ENCODE results near the gene RBBP8.
"Not testable (repeated sequence)": the region's sequence is repeated elsewhere in the genome, so short reads cannot be mapped to it uniquely, and the experiment has no call there.

The RBBP8 gene

DNA sequence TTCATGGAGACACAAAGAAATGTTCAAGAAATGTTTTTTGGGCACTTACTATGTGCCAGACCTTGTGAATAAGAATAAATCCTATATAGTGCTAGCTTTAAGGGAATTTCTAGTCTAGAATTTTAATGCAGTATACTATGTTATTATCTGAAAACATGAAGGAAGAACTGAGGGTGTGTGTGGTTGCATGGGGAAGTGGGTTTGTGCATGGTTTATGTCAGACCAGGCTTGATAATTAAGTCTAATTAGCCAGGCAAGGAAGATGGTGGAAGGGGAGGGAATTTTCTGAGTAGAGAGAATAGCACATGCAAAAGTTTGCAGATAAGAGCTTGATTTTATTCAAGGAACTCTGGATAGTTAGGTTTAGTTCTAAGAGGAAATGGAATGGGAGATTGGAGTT lies 6.5 kb downstream of the RBBP8 start:
- Histone ChIP-seq H3K27ac (ENCODE audit: low read length) (no peak overlapping the region), H3K36me3 (ENCODE audit: control insufficient read depth in 2 of 2, insufficient read depth in 2 of 2, low read length in 2 of 2) (no peaks in the 10 kb centered on the region), H3K4me1 (ENCODE audit: control insufficient read depth, insufficient read depth, low read length) (no peaks in the 10 kb centered on the region), H3K27me3 (ENCODE audit: control insufficient read depth in 1 of 2, insufficient read depth in 2 of 2, low read length in 2 of 2) (no peaks in the 10 kb centered on the region), H3K9me3 (ENCODE audit: control insufficient read depth in 2 of 2, low read length in 2 of 2) (no peaks in the 10 kb centered on the region), H3K4me3 (ENCODE audit: low read length in 2 of 2) (no peak overlapping the region), H3K9ac (ENCODE audit: low read length in 2 of 2) (no peak overlapping the region)

DNA sequence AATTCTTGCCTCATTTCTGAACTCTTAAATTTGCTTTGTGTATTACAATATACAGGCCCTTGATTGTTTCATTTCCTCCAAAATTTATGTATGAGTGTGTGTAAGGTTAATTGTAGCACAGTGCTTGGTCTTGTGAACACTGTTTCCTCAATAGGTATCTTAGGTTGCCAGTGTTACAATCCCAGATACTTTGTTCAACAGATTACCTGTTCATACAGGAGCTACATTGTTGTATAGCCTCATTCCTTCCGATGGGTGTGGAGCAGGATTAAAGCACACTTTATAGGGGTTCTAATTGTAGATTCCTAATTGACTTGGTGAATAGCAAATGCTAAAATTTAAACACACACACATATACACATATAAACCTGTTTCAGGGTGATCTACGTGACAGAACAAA lies 10.7 kb downstream of the RBBP8 start:
- Histone ChIP-seq H3K27ac (ENCODE audit: low read length) (no peak overlapping the region), H3K27me3 (ENCODE audit: control insufficient read depth in 1 of 2, insufficient read depth in 2 of 2, low read length in 2 of 2) (no peaks in the 10 kb centered on the region), H3K4me3 (ENCODE audit: low read length in 2 of 2) (no peak overlapping the region), H3K9ac (ENCODE audit: low read length in 2 of 2) (no peak overlapping the region), H3K36me3 (ENCODE audit: control insufficient read depth in 2 of 2, insufficient read depth in 2 of 2, low read length in 2 of 2) (no peaks in the 10 kb centered on the region), H3K9me3 (ENCODE audit: control insufficient read depth in 2 of 2, low read length in 2 of 2) (no peaks in the 10 kb centered on the region), H3K4me1 (ENCODE audit: control insufficient read depth, insufficient read depth, low read length) (no peaks in the 10 kb centered on the region)

DNA sequence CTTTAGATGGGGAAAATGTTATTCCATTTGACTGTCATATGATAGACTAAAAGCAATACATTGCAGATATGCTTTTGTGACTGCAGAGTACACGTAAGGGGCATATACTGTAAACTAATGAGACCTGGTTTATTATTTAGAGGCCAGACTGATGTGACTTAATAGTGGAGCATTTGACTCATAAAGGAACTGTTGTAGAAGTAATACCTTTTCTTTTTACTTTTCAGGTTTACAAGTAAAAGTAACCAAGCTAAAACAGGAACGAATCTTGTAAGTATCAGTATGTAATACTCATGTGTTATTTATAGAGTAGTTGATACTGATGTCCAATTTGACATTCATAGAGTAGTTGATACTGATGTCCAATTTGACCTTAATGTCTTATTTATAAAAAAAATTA lies 13.1 kb downstream of the RBBP8 start:
- Histone ChIP-seq H3K4me1 (ENCODE audit: control insufficient read depth, insufficient read depth, low read length) (no peaks in the 10 kb centered on the region), H3K27ac (ENCODE audit: low read length) (no peak overlapping the region), H3K27me3 (ENCODE audit: control insufficient read depth in 1 of 2, insufficient read depth in 2 of 2, low read length in 2 of 2) (no peaks in the 10 kb centered on the region), H3K9ac (ENCODE audit: low read length in 2 of 2) (no peak overlapping the region), H3K4me3 (ENCODE audit: low read length in 2 of 2) (no peak overlapping the region), H3K9me3 (ENCODE audit: control insufficient read depth in 2 of 2, low read length in 2 of 2) (no peaks in the 10 kb centered on the region), H3K36me3 (ENCODE audit: control insufficient read depth in 2 of 2, insufficient read depth in 2 of 2, low read length in 2 of 2) (peaks cover 0 to 6% of the 10 kb centered on the region in 2 donors)

DNA sequence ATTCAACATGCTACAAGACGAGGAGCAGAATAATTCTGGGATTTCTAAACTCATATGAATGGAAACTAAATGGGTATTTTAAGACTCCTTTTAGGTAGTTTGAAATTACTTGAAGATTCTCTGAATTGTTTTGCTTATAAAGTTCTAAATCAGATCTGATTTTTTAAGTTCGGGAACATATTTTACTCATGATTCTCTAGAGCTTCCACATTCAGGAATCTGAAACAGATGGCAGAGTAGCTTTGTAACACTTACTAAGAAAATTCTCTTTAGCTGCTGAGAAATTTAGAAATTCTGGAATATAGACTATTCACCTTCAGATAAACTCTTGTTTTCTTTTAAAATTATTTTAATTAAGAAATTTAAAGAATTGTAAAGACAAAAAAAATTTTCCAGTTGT lies 13.7 kb downstream of the RBBP8 start:
- no peak overlapping the region for H3K4me3 ChIP-seq (ENCODE audit: low read length in 2 of 2)
- H3K9me3 ChIP-seq (ENCODE audit: control insufficient read depth in 2 of 2, low read length in 2 of 2): no peaks in the 10 kb centered on the region
- no peak overlapping the region for H3K27ac ChIP-seq (ENCODE audit: low read length)
- peaks cover 0 to 6% of the 10 kb centered on the region in 2 donors for H3K36me3 ChIP-seq (ENCODE audit: control insufficient read depth in 2 of 2, insufficient read depth in 2 of 2, low read length in 2 of 2)
- no peak overlapping the region for H3K9ac ChIP-seq (ENCODE audit: low read length in 2 of 2)
- H3K4me1 ChIP-seq (ENCODE audit: control insufficient read depth, insufficient read depth, low read length): no peaks in the 10 kb centered on the region
- H3K27me3 ChIP-seq (ENCODE audit: control insufficient read depth in 1 of 2, insufficient read depth in 2 of 2, low read length in 2 of 2): no peaks in the 10 kb centered on the region

DNA sequence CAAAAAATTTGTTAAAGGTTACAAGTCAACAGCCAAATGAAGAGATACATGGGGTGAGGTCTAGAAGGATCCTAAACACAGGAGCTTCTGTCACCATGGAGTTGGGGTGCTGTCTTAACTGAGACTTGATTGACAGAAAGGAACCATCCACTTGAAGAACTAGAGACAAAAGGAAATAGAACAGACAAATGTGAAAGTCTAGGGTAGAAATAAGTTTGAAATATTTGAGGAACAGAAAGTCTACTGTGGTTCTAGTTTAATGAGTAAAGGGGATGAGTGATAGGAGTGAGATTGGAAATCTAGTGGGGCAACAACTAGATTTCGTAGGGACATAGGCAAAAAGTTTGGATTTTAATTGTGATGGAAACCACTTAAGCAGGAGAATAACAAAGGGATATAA lies 18.7 kb downstream of the RBBP8 start:
- peaks cover 0 to 13% of the 10 kb centered on the region in 2 donors for H3K36me3 ChIP-seq (ENCODE audit: control insufficient read depth in 2 of 2, insufficient read depth in 2 of 2, low read length in 2 of 2)
- no peaks in the 10 kb centered on the region for H3K27me3 ChIP-seq (ENCODE audit: control insufficient read depth in 1 of 2, insufficient read depth in 2 of 2, low read length in 2 of 2)
- no peak overlapping the region for H3K4me3 ChIP-seq (ENCODE audit: low read length in 2 of 2)
- H3K9ac ChIP-seq (ENCODE audit: low read length in 2 of 2): no peak overlapping the region
- no peak overlapping the region for H3K27ac ChIP-seq (ENCODE audit: low read length)
- H3K4me1 ChIP-seq (ENCODE audit: control insufficient read depth, insufficient read depth, low read length): no peaks in the 10 kb centered on the region
- no peaks in the 10 kb centered on the region for H3K9me3 ChIP-seq (ENCODE audit: control insufficient read depth in 2 of 2, low read length in 2 of 2)

DNA sequence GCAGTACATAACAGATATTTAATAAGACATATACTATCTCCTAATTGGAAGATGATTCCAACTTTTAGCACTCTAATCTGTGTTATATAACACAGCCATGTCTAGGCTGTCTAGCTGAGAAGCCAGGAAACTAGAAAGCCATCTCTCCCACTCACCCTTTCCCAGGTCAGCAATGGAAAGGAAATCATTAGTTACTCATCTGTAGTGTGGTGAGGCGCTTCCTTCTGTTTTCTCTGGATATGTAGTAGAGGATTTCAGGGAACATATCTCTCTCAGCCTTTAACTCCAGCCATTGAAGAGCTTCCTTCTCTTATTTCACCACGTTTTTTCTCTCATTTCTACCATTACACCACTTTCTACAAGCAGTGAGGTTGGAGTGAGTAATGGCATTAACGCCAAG lies 19.4 kb downstream of the RBBP8 start:
- H3K27ac ChIP-seq (ENCODE audit: low read length): no peak overlapping the region
- H3K4me1 ChIP-seq (ENCODE audit: control insufficient read depth, insufficient read depth, low read length): no peaks in the 10 kb centered on the region
- no peak overlapping the region for H3K9ac ChIP-seq (ENCODE audit: low read length in 2 of 2)
- H3K9me3 ChIP-seq (ENCODE audit: control insufficient read depth in 2 of 2, low read length in 2 of 2): no peaks in the 10 kb centered on the region
- H3K27me3 ChIP-seq (ENCODE audit: control insufficient read depth in 1 of 2, insufficient read depth in 2 of 2, low read length in 2 of 2): no peaks in the 10 kb centered on the region
- no peak overlapping the region for H3K4me3 ChIP-seq (ENCODE audit: low read length in 2 of 2)
- H3K36me3 ChIP-seq (ENCODE audit: control insufficient read depth in 2 of 2, insufficient read depth in 2 of 2, low read length in 2 of 2): peaks cover 0 to 13% of the 10 kb centered on the region in 2 donors

DNA sequence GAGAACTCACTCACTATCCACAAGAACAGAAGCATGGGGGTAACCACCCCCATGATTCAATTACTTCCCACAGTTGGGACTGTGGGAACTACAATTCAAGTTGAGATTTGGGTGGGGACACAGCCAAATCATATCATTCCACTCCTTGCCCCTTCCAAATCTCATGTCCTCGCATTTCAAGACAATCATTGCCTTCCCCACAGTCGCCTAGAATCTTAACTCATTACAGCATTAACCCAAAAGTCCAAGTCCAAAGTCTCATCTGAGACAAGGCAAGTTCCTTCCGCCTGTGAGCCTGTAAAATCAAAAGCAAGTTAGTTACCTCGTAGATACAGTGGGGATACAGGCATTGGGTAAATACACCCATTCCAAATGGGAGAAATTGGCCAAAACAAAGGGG lies 20.9 kb downstream of the RBBP8 start:
- not testable (repeated sequence) for H3K4me3 ChIP-seq (ENCODE audit: low read length in 2 of 2)
- H3K36me3 ChIP-seq (ENCODE audit: control insufficient read depth in 2 of 2, insufficient read depth in 2 of 2, low read length in 2 of 2): peaks cover 0 to 13% of the 10 kb centered on the region in 2 donors

DNA sequence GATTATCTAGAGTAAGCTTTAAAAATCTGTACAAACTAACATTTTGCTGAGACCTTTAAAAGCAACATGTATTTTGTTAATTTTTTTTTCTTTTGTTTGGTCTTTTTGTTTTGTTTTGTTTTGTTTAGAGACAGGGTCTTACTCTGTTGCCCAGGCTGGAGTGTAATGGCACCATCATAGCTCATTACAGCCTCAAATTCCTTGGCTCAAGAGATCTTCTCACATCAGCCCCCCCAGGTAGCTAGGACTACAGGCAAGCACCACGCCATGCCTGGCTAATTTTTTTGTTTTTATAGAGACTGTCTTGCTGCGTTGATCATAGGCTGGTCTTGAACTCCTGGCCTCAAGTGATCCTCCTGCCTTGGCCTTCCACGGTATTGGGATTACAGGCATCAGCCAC lies 23.1 kb downstream of the RBBP8 start:
- no peaks in the 10 kb centered on the region for H3K27me3 ChIP-seq (ENCODE audit: control insufficient read depth in 1 of 2, insufficient read depth in 2 of 2, low read length in 2 of 2)
- H3K4me1 ChIP-seq (ENCODE audit: control insufficient read depth, insufficient read depth, low read length): no peaks in the 10 kb centered on the region
- H3K36me3 ChIP-seq (ENCODE audit: control insufficient read depth in 2 of 2, insufficient read depth in 2 of 2, low read length in 2 of 2): peaks cover 0 to 7% of the 10 kb centered on the region in 2 donors
- no peak overlapping the region for H3K9ac ChIP-seq (ENCODE audit: low read length in 2 of 2)
- no peaks in the 10 kb centered on the region for H3K9me3 ChIP-seq (ENCODE audit: control insufficient read depth in 2 of 2, low read length in 2 of 2)
- H3K4me3 ChIP-seq (ENCODE audit: low read length in 2 of 2): no peak overlapping the region
- no peak overlapping the region for H3K27ac ChIP-seq (ENCODE audit: low read length)

More for the DNA sequence above, 20.9 kb downstream of the RBBP8 start:
- not testable (repeated sequence) for H3K27ac ChIP-seq (ENCODE audit: low read length); H3K27me3 ChIP-seq (ENCODE audit: control insufficient read depth in 1 of 2, insufficient read depth in 2 of 2, low read length in 2 of 2); H3K9ac ChIP-seq (ENCODE audit: low read length in 2 of 2); H3K4me1 ChIP-seq (ENCODE audit: control insufficient read depth, insufficient read depth, low read length); H3K9me3 ChIP-seq (ENCODE audit: control insufficient read depth in 2 of 2, low read length in 2 of 2)

DNA sequence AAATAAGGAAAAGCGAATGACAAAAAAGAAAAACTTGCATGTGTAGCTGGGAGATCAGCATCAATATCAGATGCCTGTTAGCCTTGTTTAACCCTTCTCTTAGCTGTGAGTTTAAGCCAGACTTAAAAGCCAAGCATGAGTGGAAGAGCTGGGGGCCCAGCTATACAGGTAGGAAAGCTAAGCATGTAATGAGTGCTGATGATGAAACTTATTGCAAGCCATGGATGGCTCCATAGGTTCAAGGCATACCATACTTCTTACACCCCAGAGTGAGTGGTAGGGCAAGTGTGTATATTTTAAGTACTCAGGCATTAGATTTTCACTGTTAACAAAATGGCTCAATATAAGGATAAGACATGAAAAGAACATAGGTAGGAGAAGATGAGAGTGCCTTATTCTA lies 28.0 kb downstream of the RBBP8 start:
- Histone ChIP-seq H3K4me3 (ENCODE audit: low read length in 2 of 2) (no peak overlapping the region), H3K9ac (ENCODE audit: low read length in 2 of 2) (no peak overlapping the region), H3K36me3 (ENCODE audit: control insufficient read depth in 2 of 2, insufficient read depth in 2 of 2, low read length in 2 of 2) (no peaks in the 10 kb centered on the region), H3K4me1 (ENCODE audit: control insufficient read depth, insufficient read depth, low read length) (no peaks in the 10 kb centered on the region), H3K27ac (ENCODE audit: low read length) (no peak overlapping the region), H3K9me3 (ENCODE audit: control insufficient read depth in 2 of 2, low read length in 2 of 2) (no peaks in the 10 kb centered on the region), H3K27me3 (ENCODE audit: control insufficient read depth in 1 of 2, insufficient read depth in 2 of 2, low read length in 2 of 2) (no peaks in the 10 kb centered on the region)

DNA sequence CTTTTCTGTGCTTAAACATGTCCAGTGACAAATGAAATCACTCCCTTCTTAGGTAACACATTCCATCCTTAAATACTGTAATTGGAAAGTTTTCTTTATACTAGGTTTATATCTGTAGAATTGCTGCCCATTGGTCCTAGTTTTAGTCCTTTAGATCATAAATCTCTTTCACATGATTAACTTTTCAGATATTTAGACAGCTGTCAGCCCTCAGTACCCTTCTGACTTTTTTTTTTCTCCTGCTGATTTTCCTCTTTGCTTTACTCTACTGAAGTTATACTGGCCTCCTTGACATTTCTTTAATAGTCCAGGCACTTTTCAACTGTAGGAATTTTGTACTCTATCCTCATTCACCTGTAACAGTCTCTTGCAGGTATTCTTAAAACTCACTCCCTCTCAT lies 28.9 kb downstream of the RBBP8 start:
- H3K9me3 ChIP-seq (ENCODE audit: control insufficient read depth in 2 of 2, low read length in 2 of 2): no peaks in the 10 kb centered on the region
- no peak overlapping the region for H3K27ac ChIP-seq (ENCODE audit: low read length)
- no peaks in the 10 kb centered on the region for H3K36me3 ChIP-seq (ENCODE audit: control insufficient read depth in 2 of 2, insufficient read depth in 2 of 2, low read length in 2 of 2)
- H3K27me3 ChIP-seq (ENCODE audit: control insufficient read depth in 1 of 2, insufficient read depth in 2 of 2, low read length in 2 of 2): no peaks in the 10 kb centered on the region
- no peak overlapping the region for H3K9ac ChIP-seq (ENCODE audit: low read length in 2 of 2)
- H3K4me1 ChIP-seq (ENCODE audit: control insufficient read depth, insufficient read depth, low read length): no peaks in the 10 kb centered on the region
- no peak overlapping the region for H3K4me3 ChIP-seq (ENCODE audit: low read length in 2 of 2)

DNA sequence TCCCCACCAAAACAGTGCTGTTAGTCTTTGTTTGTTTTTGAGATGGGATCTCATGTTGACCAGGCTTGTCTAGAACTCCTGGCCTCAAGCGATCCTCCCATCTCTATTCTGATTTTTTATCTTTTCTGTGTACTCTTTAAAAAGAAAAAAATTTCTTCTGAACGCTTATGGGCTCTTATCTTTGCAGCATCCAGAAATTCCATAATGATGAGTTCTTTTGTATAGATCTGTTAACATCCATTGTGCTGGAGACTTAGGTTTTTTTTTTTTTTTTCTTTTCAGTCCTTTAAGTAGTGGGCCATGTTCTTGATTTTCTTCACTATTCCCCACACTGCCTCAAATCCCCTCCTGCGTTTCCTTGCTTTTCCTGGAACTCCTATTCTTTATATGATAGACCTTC lies 31.0 kb downstream of the RBBP8 start:
- no peak overlapping the region for H3K9ac ChIP-seq (ENCODE audit: low read length in 2 of 2)
- no peak overlapping the region for H3K4me3 ChIP-seq (ENCODE audit: low read length in 2 of 2)
- H3K27ac ChIP-seq (ENCODE audit: low read length): no peak overlapping the region
- H3K9me3 ChIP-seq (ENCODE audit: control insufficient read depth in 2 of 2, low read length in 2 of 2): no peaks in the 10 kb centered on the region
- H3K27me3 ChIP-seq (ENCODE audit: control insufficient read depth in 1 of 2, insufficient read depth in 2 of 2, low read length in 2 of 2): no peaks in the 10 kb centered on the region
- no peaks in the 10 kb centered on the region for H3K36me3 ChIP-seq (ENCODE audit: control insufficient read depth in 2 of 2, insufficient read depth in 2 of 2, low read length in 2 of 2)
- H3K4me1 ChIP-seq (ENCODE audit: control insufficient read depth, insufficient read depth, low read length): no peaks in the 10 kb centered on the region

DNA sequence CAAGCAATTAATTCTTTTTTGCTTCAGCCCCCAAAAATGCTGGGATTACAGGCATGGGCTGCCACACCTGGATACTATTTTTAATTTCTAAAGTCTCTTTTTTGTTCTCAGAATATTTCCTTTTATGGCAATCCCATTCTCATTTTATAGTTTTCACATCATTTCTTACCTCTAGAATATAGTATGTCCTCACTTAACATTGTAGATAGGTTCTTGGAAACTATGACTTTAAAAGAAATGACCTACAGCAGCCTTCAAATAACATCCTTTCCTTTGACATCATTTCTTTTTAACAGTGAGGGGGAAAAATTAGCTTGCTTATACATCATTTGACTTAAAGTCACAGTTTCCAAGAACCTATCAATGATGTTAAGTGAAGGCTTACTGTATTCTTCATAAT lies 31.6 kb downstream of the RBBP8 start:
- Histone ChIP-seq H3K36me3 (ENCODE audit: control insufficient read depth in 2 of 2, insufficient read depth in 2 of 2, low read length in 2 of 2) (no peaks in the 10 kb centered on the region), H3K27me3 (ENCODE audit: control insufficient read depth in 1 of 2, insufficient read depth in 2 of 2, low read length in 2 of 2) (no peaks in the 10 kb centered on the region), H3K4me1 (ENCODE audit: control insufficient read depth, insufficient read depth, low read length) (no peaks in the 10 kb centered on the region), H3K9me3 (ENCODE audit: control insufficient read depth in 2 of 2, low read length in 2 of 2) (no peaks in the 10 kb centered on the region), H3K27ac (ENCODE audit: low read length) (no peak overlapping the region), H3K4me3 (ENCODE audit: low read length in 2 of 2) (no peak overlapping the region), H3K9ac (ENCODE audit: low read length in 2 of 2) (no peak overlapping the region)

All from stomach smooth muscle (tissue), 2 donors.